Sciatic nerve (tissue), 2 donors: ENCODE data around the gene SERPINE1. TPM values are rescaled to one million over a fixed set of nuclear protein-coding genes. Genes with fewer than 3 reads are reported as not detected.

Experiments used
- ATAC-seq: fragments of 200-7000 bp; cut with Tn5 transposase; one replicate; pipeline ENCODE4 v1.9.1; 2020; ENCODE audit warnings: mild to moderate bottlenecking, moderate library complexity
- DNase-seq: peaks from one replicate; pipeline ENCODE4 v3.0.0-alpha.2; 2020; ENCODE audit warnings: low spot score
- intact Hi-C: fragments of 100-400 bp; cut with DNase I; formaldehyde crosslinking; loops from one replicate; pipeline ENCODE4 v1.14.2; 2022
- microRNA-seq: library from miRNA; unstranded; fragments of <30 nt; microRNA quantifications from one replicate; pipeline ENCODE4 v1.2.0, GENCODE V29; 2020
- total RNA-seq: library from RNA; stranded (reverse); fragmentation: NEBNext Ultra II Directional; extraction: Animal tissue kit (Norgen Biotek cat#: 25700); gene quantifications from one replicate; pipeline ENCODE4 v1.2.1, GENCODE V29; 2021
- donor health status: DM: no; HTN: no; CAD: no.
- donor health status: DM: no; HTN: no; CAD: no.

Gene SERPINE1
- total RNA-seq, 1 donor from 2014 or later = 7.0 TPM

DNA sequence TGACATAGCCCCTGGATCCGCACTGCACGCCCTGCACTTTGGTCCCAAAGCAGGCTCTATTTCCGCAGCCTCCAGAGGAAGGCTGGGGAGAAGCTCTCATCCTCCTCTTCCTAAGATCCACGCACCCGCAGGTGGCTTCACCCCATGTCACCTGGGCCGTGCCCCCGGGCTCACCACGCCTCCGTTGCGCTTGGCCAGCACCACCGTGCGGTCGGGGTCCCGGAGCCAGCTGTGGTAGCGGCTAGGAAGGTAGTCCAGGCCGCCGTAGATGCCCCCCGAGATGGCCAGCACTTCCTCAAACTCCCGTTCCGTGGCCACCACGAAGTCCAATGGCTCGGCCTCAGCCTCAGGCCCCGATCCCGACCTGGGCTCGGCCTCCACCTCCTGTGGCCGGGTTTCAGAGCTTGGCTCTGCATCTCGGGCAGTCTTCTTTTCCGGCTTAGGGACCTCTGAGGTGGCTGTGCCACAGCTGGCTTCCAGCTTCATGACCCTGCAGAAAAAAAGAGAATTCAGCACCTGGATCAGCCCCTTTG, 47.5 kb downstream of the SERPINE1 start:
- DNase-seq (no peak), ATAC-seq (no peak)
- intact Hi-C loops = no loop called here

- ATAC-seq (no peak), DNase-seq (no peak)
- intact Hi-C loops = no loop called here
These were observed 48.8 kb downstream of the SERPINE1 start for GRCh38 chr7:101175664-101176063.

- DNase-seq (no peak), ATAC-seq (no peak)
- intact Hi-C loops = no loop called here
These were observed 50.7 kb downstream of the SERPINE1 start for GRCh38 chr7:101177644-101178043.

DNA sequence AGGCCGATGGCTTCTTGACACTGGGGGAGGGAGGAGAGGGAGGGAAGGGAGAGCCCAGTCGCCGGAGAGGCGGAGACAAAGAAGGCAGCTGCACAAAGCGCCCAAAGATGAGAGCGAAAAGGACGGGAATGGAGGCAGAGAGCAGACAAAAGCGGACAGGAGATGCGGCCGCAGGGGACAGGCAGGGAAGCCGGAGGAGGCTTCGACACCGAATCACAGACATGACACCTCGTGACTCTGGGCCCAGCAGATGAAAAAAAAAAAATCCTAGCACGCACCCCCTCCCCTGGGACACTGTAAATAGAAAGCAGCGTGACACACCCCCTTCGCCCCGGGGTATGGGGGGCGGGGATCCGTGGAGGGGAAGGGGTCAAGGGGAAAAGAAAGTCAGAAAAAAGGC, 52.2 kb downstream of the SERPINE1 start:
- no peak for ATAC-seq
- DNase-seq = no peak
- intact Hi-C loops = no loop called here

GRCh38 chr7:101179713-101180112, 52.8 kb downstream of the SERPINE1 start:
- intact Hi-C loops = no loop called here
- ATAC-seq = no peak

GRCh38 chr7:101180130-101180755, 53.3 kb downstream of the SERPINE1 start, which contains the start of gene NAT16:
Gene NAT16 (minus strand): TSS chr7:101180293. CDS start chr7:101174807, 5,486 bp downstream.
- ATAC-seq (no peak), DNase-seq (no peak)
- intact Hi-C loops = no loop called here

More at GRCh38 chr7:101179713-101180112, 52.8 kb downstream of the SERPINE1 start:
- no peak for DNase-seq

GRCh38 chr7:101185258-101185839, 58.4 kb downstream of the SERPINE1 start:
- intact Hi-C loops = no loop called here

GRCh38 chr7:101186194-101186593, 59.3 kb downstream of the SERPINE1 start:
- DNase-seq = no peak
- intact Hi-C loops = no loop called here
- no peak for ATAC-seq

More at GRCh38 chr7:101185258-101185839, 58.4 kb downstream of the SERPINE1 start:
- no peak for DNase-seq
- no peak for ATAC-seq

DNA sequence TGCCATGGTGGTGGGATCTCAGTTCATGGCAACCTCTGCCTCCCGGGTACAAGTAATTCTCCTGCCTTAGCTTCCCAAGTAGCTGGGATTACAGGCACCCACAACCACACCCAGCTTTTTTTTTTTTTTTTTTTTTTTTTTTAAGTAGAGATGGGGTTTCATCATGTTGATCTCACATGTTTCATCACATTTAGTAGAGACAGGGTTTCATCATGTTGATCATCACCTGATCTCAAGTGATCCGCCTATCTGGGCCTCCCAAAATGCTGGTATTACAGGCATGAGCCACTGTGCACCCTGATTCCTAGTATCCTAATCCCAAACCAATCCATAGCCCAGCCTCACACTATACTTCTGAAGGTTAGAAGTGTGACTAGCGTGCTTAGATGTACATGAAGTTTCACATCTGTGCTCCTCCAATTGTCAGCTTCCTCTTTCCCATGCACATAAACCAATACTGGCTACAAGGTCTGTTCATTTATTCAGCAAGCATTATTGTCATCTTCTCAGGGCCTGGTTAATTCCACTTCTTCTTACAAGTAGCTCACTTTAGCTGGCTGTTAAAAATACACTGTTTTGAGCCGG, 60.0 kb downstream of the SERPINE1 start:
- DNase-seq (no peak), ATAC-seq (no peak)
- intact Hi-C loops = no loop called here

Small RNA genes within 50 kb of the gene (microRNA-seq; reads per million reads assigned to microRNA genes)
- gene MIR4653 = not detected

Other genes with a start within 250 kb of the SERPINE1 start
- 2.9 TPM for gene UFSP1, start 237.4 kb upstream of the SERPINE1 start, total RNA-seq
- gene ACHE, start 231.2 kb upstream of the SERPINE1 start, total RNA-seq = 0.94 TPM
- gene MUC3A, start 177.6 kb upstream of the SERPINE1 start, total RNA-seq = 0.36 TPM
- not detected for gene MUC12, start 157.5 kb upstream of the SERPINE1 start, total RNA-seq
- gene MUC17, start 107.0 kb upstream of the SERPINE1 start, total RNA-seq = not detected
- gene TRIM56, start 41.6 kb upstream of the SERPINE1 start, total RNA-seq = 47.1 TPM
- gene AP1S1, start 27.4 kb downstream of the SERPINE1 start, total RNA-seq = 22.1 TPM
- gene VGF, start 38.5 kb downstream of the SERPINE1 start, total RNA-seq = not detected
- not detected for gene NAT16, start 53.2 kb downstream of the SERPINE1 start, total RNA-seq
- gene MOGAT3, start 73.9 kb downstream of the SERPINE1 start, total RNA-seq = not detected
- 89.7 TPM for gene PLOD3, start 90.5 kb downstream of the SERPINE1 start, total RNA-seq
- 44.3 TPM for gene ZNHIT1, start 91.1 kb downstream of the SERPINE1 start, total RNA-seq
- gene CLDN15, start 110.7 kb downstream of the SERPINE1 start, total RNA-seq = 17.4 TPM
- gene FIS1, start 118.0 kb downstream of the SERPINE1 start, total RNA-seq = 231 TPM
- 18.8 TPM for gene IFT22, start 194.7 kb downstream of the SERPINE1 start, total RNA-seq
- 0.09 TPM for gene COL26A1, start 235.8 kb downstream of the SERPINE1 start, total RNA-seq